ENCODE data around the gene GIPC1. TPM values are rescaled to one million over a fixed set of nuclear protein-coding genes. Genes with fewer than 3 reads are reported as not detected.
A peak's percentile ranks its signal among the peaks of the same experiment; 100 is the strongest.
"Not testable (repeated sequence)": the region's sequence is repeated elsewhere in the genome, so short reads cannot be mapped to it uniquely, and the experiment has no call there.

The GIPC1 gene
- total RNA-seq, 2 donors from 2014 or later, result 68.6 to 72.6 TPM

DNA sequence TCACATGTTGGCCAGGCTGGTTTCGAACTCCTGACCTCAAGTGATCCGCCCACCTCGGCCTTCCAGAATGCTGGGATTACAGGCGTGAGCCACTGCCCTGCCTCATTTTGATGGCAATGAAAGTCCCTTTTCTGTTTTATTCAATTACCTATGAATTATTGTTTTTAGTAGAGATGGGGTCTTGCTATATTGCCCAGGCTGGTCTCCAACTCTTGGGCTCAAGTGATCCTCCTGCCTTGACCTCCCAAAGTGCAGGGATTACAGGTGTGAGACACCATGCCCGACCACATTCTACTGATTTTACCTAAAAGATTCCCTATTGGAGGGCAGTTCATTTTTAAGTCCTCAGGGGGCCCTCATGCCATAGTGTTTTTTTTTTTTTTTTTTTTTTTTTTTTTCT lies 46.1 kb upstream of the GIPC1 start:
- not testable (repeated sequence) for H3K27ac Mint-ChIP-seq; H3K27me3 Mint-ChIP-seq (ENCODE audit: insufficient read depth); H3K36me3 ChIP-seq (ENCODE audit: control insufficient read depth, insufficient read depth, low read length); H3K9me3 ChIP-seq (ENCODE audit: control insufficient read depth, low read length); H3K9me3 Mint-ChIP-seq; H3K4me3 Mint-ChIP-seq; H3K27ac ChIP-seq (ENCODE audit: low read depth, low read length); H3K4me3 ChIP-seq (ENCODE audit: low read length); H3K27me3 ChIP-seq (ENCODE audit: control insufficient read depth, insufficient read depth, low read length, poor library complexity, severe bottlenecking); DNase-seq; H3K9ac ChIP-seq (ENCODE audit: extremely low read depth, low read length, poor library complexity, severe bottlenecking); H3K4me1 ChIP-seq (ENCODE audit: control insufficient read depth, insufficient read depth, low read length); H3K36me3 Mint-ChIP-seq (ENCODE audit: low read depth)
- H3K4me1 Mint-ChIP-seq, result peaks cover 25% of the 10 kb centered on the region
- TF ChIP-seq, protein P1, sequence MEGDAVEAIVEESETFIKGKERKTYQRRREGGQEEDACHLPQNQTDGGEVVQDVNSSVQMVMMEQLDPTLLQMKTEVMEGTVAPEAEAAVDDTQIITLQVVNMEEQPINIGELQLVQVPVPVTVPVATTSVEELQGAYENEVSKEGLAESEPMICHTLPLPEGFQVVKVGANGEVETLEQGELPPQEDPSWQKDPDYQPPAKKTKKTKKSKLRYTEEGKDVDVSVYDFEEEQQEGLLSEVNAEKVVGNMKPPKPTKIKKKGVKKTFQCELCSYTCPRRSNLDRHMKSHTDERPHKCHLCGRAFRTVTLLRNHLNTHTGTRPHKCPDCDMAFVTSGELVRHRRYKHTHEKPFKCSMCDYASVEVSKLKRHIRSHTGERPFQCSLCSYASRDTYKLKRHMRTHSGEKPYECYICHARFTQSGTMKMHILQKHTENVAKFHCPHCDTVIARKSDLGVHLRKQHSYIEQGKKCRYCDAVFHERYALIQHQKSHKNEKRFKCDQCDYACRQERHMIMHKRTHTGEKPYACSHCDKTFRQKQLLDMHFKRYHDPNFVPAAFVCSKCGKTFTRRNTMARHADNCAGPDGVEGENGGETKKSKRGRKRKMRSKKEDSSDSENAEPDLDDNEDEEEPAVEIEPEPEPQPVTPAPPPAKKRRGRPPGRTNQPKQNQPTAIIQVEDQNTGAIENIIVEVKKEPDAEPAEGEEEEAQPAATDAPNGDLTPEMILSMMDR (conservative IDR thresholded peaks at IDR 0.05), result peak; percentile 17
- WGBS, 2 experiments (ENCODE audit: insufficient coverage in 1 of 2, insufficient read length in 1 of 2), result 84 to 100% methylated on average over 2 to 5 of the region's 5 CpGs

DNA sequence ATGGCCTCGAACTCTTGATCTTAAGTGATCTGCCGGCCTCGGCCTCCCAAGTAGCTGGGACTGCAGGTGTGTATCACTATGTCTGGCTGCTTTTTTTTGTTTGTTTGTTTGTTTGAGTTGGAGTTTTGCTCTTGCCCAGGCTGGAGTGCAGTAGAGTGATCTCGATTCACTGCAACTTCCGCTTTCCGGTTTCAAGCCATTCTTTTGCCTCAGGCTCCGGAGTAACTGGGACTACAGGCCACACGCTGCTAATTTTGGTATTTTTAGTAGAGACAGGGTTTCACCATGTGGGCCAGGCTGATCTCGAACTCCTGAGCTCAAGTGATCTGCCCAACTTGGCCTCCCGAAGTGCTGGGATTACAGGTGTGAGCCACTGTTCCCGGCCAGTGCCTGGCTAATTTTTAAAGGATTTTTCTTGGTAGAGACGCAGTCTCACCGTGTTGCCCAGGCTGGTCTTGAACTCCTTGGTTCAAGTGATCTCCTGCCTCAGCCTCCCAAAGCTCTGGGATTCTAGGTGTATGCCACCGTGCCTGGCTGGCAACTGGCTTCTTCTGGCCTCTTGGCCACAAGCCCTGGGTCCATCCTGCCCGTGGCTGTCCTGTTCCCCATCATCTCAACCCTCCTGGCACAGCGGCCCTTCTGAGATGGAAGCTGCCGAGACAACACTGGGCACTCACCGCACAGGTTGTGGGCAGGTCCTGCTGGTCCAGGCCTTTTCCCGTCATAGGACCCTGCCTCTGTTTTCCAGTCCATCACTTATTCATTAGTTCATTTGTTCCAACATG lies 45.0 kb upstream of the GIPC1 start:
- H3K27ac Mint-ChIP-seq, result peak overlapping the region; percentile 52
- TF ChIP-seq, protein P1 (conservative IDR thresholded peaks at IDR 0.05), result no peak
- H3K9me3 ChIP-seq (ENCODE audit: control insufficient read depth, low read length), result no peaks in the 10 kb centered on the region
- no peak overlapping the region for H3K9ac ChIP-seq (ENCODE audit: extremely low read depth, low read length, poor library complexity, severe bottlenecking)
- WGBS, 2 experiments (ENCODE audit: insufficient coverage in 1 of 2, insufficient read length in 1 of 2), result 92 to 96% methylated on average over 14 to 19 of the region's 19 CpGs
- peaks cover 25% of the 10 kb centered on the region for H3K4me1 Mint-ChIP-seq
- H3K36me3 ChIP-seq (ENCODE audit: control insufficient read depth, insufficient read depth, low read length), result no peaks in the 10 kb centered on the region
- H3K27me3 Mint-ChIP-seq (ENCODE audit: insufficient read depth), result no peaks in the 10 kb centered on the region
- H3K4me1 ChIP-seq (ENCODE audit: control insufficient read depth, insufficient read depth, low read length), result peaks cover 4% of the 10 kb centered on the region
- no peaks in the 10 kb centered on the region for H3K27me3 ChIP-seq (ENCODE audit: control insufficient read depth, insufficient read depth, low read length, poor library complexity, severe bottlenecking)
- no peak overlapping the region for H3K27ac ChIP-seq (ENCODE audit: low read depth, low read length)
- peaks cover 7% of the 10 kb centered on the region for H3K36me3 Mint-ChIP-seq (ENCODE audit: low read depth)
- no peak for DNase-seq
- no peak overlapping the region for H3K4me3 ChIP-seq (ENCODE audit: low read length)
- H3K4me3 Mint-ChIP-seq, result no peak overlapping the region
- no peaks in the 10 kb centered on the region for H3K9me3 Mint-ChIP-seq

DNA sequence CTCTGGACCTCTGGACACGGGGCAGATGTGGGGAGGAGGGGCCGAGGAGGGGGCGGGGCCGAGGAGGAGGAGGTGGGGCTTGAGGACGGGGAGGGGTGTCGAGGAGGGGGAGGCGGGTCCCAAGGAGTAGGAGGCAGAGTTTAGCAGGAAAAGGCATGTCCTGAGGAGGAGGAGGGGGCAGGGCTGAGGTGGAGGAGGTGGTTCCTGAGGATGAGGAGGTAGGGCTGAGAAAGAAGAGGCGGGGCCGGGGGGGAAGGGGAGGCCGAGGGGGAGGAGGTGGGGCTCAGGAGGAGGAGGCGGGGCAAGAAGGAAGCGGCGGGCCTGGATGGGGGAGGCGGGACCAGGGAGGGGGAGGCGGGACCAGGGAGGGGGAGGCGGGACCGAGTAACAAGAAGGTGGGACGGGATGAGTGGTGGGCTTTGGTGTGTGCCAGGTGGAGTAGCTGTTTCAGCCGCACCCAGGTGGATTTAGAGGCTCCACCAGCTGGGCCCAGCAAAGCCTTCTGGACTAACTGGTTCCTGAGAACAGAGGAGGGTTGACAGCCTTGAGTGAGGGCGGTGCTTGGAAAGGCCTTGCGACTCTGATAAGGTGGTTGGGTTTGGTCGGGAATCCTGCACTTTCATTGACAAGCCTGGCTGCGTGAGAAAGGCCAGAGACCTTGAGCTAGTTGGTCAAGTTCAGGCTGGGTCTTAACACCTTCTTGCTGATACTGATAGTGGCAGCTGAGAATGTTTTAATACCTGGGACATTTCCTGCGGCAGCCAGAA lies 41.2 kb upstream of the GIPC1 start:
- Histone ChIP-seq H3K9me3 (ENCODE audit: control insufficient read depth, low read length) (no peaks in the 10 kb centered on the region), H3K4me1 (ENCODE audit: control insufficient read depth, insufficient read depth, low read length) (no peaks in the 10 kb centered on the region), H3K27me3 (ENCODE audit: control insufficient read depth, insufficient read depth, low read length, poor library complexity, severe bottlenecking) (no peaks in the 10 kb centered on the region), H3K4me3 (ENCODE audit: low read length) (peak overlapping the region; percentile 60), H3K9ac (ENCODE audit: extremely low read depth, low read length, poor library complexity, severe bottlenecking) (no peak overlapping the region), H3K36me3 (ENCODE audit: control insufficient read depth, insufficient read depth, low read length) (no peaks in the 10 kb centered on the region), H3K27ac (ENCODE audit: low read depth, low read length) (peak overlapping the region; percentile 32)
- Mint-ChIP-seq H3K9me3 (no peaks in the 10 kb centered on the region), H3K27me3 (ENCODE audit: insufficient read depth) (no peaks in the 10 kb centered on the region), H3K4me3 (peak overlapping the region; percentile 43), H3K4me1 (peaks cover 8% of the 10 kb centered on the region), H3K36me3 (ENCODE audit: low read depth) (peaks cover 14% of the 10 kb centered on the region), H3K27ac (peak overlapping the region; percentile 91)
- 21 to 50% methylated on average over 7 to 19 of the region's 24 CpGs for WGBS, 2 experiments (ENCODE audit: insufficient coverage in 1 of 2, insufficient read length in 1 of 2)
- TF ChIP-seq, protein P1 (conservative IDR thresholded peaks at IDR 0.05), result no peak
- DNase-seq, result peak; percentile 98
